Effector memory CD8-positive, alpha-beta T cell (primary cell): ENCODE results near the gene BHLHA9.
A peak's percentile ranks its signal among the peaks of the same experiment; 100 is the strongest.
"Not testable (repeated sequence)": the region's sequence is repeated elsewhere in the genome, so short reads cannot be mapped to it uniquely, and the experiment has no call there.

Source experiments
- ATAC-seq: fragments of 150-1000 bp; cut with Tn5 transposase; replicated peaks from 2 replicates; pipeline ENCODE4 v1.10.0; 2021; ENCODE audit warnings: mild to moderate bottlenecking, moderate library complexity
- DNase-seq, 3 experiments: peaks; one replicate each; pipeline ENCODE4 v3.0.0; 2021
- H3K27ac Mint-ChIP-seq, 2 donors: one replicate each; pipeline ENCODE4 v1.8.0; 2022; ENCODE audit warnings: mild to moderate bottlenecking in 2 of 2, mixed read lengths in 2 of 2, moderate library complexity in 2 of 2
- H3K27me3 Mint-ChIP-seq, 2 donors: one replicate each; pipeline ENCODE4 v1.8.0; 2022; ENCODE audit warnings: mixed read lengths in 2 of 2
- H3K36me3 Mint-ChIP-seq: one replicate; pipeline ENCODE4 v1.8.0; 2022; ENCODE audit warnings: mild to moderate bottlenecking, moderate library complexity, mixed read lengths; ENCODE audit not compliant: insufficient read depth
- H3K4me1 Mint-ChIP-seq, 2 donors: one replicate each; pipeline ENCODE4 v1.8.0; 2022; ENCODE audit warnings: low read depth in 2 of 2, mixed read lengths in 2 of 2
- H3K4me3 Mint-ChIP-seq, 2 donors: one replicate each; pipeline ENCODE4 v1.8.0; 2022; ENCODE audit warnings: mild to moderate bottlenecking in 2 of 2, mixed read lengths in 2 of 2, moderate library complexity in 2 of 2
- H3K9me3 Mint-ChIP-seq, 2 donors: one replicate each; pipeline ENCODE4 v1.8.0; 2022; ENCODE audit warnings: mixed read lengths in 2 of 2

BHLHA9 gene

GRCh38 chr17:1232331-1232730, 37.9 kb upstream of the BHLHA9 start:
- Mint-ChIP-seq H3K4me3 (no peak overlapping the region), H3K9me3 (no peaks in the 10 kb centered on the region), H3K27ac (no peak overlapping the region), H3K4me1 (peaks cover 13 to 15% of the 10 kb centered on the region in 2 donors), H3K27me3 (peaks cover 42 to 61% of the 10 kb centered on the region in 2 donors), H3K36me3 (peaks cover 8% of the 10 kb centered on the region)
- DNase-seq: no peak
- ATAC-seq: no peak

DNA sequence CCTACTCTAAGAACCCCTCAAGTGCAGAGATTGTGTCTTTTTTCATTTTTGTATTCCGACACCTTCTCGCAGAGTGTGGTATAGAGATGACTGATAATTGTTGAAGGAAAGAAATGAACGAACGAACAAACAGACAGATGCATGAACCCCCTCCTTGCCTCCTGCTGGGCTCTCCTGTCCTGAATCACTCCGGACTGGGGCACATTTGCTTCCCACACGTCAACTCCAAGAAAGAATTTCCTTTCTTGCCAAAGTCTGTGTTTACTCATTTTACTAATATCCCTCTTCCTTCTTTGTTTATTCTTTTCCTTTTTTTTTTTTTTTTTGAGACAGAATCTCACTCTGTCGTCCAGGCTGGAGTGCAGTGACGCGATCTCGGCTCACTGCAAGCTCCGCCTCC, 37.5 kb upstream of the BHLHA9 start:
- H3K36me3 Mint-ChIP-seq: peaks cover 8% of the 10 kb centered on the region
- ATAC-seq (no peak), DNase-seq (no peak)
- peaks cover 10 to 12% of the 10 kb centered on the region in 2 donors for H3K4me1 Mint-ChIP-seq
- peak overlapping the region in 1 of 2 donors; percentile 44 for H3K27ac Mint-ChIP-seq
- H3K9me3 Mint-ChIP-seq: no peaks in the 10 kb centered on the region
- H3K4me3 Mint-ChIP-seq: no peak overlapping the region
- peaks cover 39 to 57% of the 10 kb centered on the region in 2 donors for H3K27me3 Mint-ChIP-seq

GRCh38 chr17:1234455-1234854, 35.8 kb upstream of the BHLHA9 start:
- peaks cover 33 to 53% of the 10 kb centered on the region in 2 donors for H3K27me3 Mint-ChIP-seq
- no peak overlapping the region for H3K4me3 Mint-ChIP-seq
- no peak for ATAC-seq
- peaks cover 7 to 10% of the 10 kb centered on the region in 2 donors for H3K4me1 Mint-ChIP-seq
- no peaks in the 10 kb centered on the region for H3K9me3 Mint-ChIP-seq
- no peak overlapping the region for H3K27ac Mint-ChIP-seq
- DNase-seq: no peak
- H3K36me3 Mint-ChIP-seq: peaks cover 5% of the 10 kb centered on the region

DNA sequence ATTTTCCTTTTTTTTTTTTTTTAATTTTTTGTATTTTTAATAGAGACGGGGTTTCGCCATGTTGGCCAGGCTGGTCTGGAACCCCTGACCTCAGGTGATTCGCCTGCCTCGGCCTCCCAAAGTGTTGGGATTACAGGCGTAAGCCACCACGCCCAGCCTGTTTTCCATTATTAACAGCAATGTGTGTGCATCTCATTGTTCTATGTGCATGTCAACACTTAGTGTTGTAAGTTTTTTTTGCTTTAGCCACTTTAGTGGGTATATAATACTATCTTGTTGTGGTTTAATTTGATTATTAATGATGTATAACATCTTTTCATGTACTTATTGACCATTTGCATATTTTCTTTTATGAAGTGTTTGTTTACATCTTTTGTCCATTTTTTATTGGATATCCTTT, 32.8 kb upstream of the BHLHA9 start:
- peaks cover 5% of the 10 kb centered on the region for H3K36me3 Mint-ChIP-seq
- no peak overlapping the region for H3K4me3 Mint-ChIP-seq
- H3K4me1 Mint-ChIP-seq: peaks cover 1 to 3% of the 10 kb centered on the region in 2 donors
- H3K9me3 Mint-ChIP-seq: no peaks in the 10 kb centered on the region
- no peak for ATAC-seq
- no peak for DNase-seq
- no peak overlapping the region for H3K27ac Mint-ChIP-seq
- H3K27me3 Mint-ChIP-seq: peaks cover 30 to 54% of the 10 kb centered on the region in 2 donors

GRCh38 chr17:1239210-1239609, 31.0 kb upstream of the BHLHA9 start:
- no peak overlapping the region for H3K4me3 Mint-ChIP-seq
- H3K9me3 Mint-ChIP-seq: no peaks in the 10 kb centered on the region
- H3K27me3 Mint-ChIP-seq: peaks cover 18 to 39% of the 10 kb centered on the region in 2 donors
- DNase-seq: no peak
- no peak overlapping the region for H3K27ac Mint-ChIP-seq
- H3K4me1 Mint-ChIP-seq: peaks cover 0 to 3% of the 10 kb centered on the region in 2 donors
- H3K36me3 Mint-ChIP-seq: peaks cover 5% of the 10 kb centered on the region
- no peak for ATAC-seq

GRCh38 chr17:1240426-1240825, 29.8 kb upstream of the BHLHA9 start:
- not testable (repeated sequence) for DNase-seq, H3K4me1 Mint-ChIP-seq, H3K9me3 Mint-ChIP-seq, H3K36me3 Mint-ChIP-seq, H3K4me3 Mint-ChIP-seq, H3K27ac Mint-ChIP-seq, ATAC-seq
- H3K27me3 Mint-ChIP-seq: peaks cover 14 to 40% of the 10 kb centered on the region in 2 donors

DNA sequence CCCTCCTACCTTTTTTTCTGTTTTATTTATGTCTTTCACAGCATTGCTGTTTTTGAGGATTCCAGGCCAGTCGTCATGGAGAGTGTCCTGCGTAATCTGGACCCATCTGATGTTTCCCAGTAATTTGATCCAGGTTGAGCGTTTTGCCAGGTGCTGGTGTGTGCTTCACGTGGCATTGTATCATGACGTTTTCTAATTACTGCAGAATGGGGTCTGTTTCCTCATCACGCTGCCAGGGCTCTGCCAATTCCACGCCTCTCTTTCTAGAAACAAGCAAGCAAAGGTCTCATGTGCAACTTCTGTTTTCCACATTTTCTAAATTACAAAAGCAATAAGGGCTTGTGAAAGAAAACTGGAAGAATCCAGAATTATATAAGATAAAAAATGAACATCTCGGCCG, 28.3 kb upstream of the BHLHA9 start:
- H3K4me3 Mint-ChIP-seq: no peak overlapping the region
- H3K4me1 Mint-ChIP-seq: peaks cover 0 to 3% of the 10 kb centered on the region in 2 donors
- no peaks in the 10 kb centered on the region for H3K9me3 Mint-ChIP-seq
- ATAC-seq: no peak
- no peaks in the 10 kb centered on the region for H3K36me3 Mint-ChIP-seq
- no peak for DNase-seq
- no peak overlapping the region for H3K27ac Mint-ChIP-seq
- H3K27me3 Mint-ChIP-seq: peaks cover 14 to 40% of the 10 kb centered on the region in 2 donors

DNA sequence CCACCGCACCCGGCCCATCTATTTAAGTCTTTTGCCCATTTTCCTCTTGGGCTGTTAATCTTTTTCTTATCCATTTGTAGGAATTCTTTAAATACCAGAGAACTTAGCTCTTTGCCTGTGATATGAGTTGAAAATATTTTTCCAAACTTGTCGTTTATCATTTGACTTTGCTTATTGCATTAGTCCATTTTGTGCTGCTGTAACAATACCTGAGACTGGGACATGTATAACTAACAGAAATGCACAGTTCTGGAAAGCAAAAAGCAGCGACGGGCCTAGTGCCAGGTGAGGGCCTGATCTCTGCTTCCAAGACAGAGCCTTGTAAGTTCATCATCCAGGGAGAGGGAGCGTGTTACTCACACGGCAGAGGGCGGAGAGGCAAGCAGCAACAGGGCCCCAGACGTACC, 25.6 kb upstream of the BHLHA9 start:
- Mint-ChIP-seq H3K36me3 (no peaks in the 10 kb centered on the region), H3K27me3 (peaks cover 14 to 34% of the 10 kb centered on the region in 2 donors), H3K4me3 (no peak overlapping the region), H3K4me1 (no peaks in the 10 kb centered on the region), H3K27ac (no peak overlapping the region), H3K9me3 (no peaks in the 10 kb centered on the region)
- no peak for DNase-seq
- no peak for ATAC-seq

GRCh38 chr17:1251866-1252608, 18.2 kb upstream of the BHLHA9 start:
- ATAC-seq: no peak
- peaks cover 9 to 12% of the 10 kb centered on the region in 2 donors for H3K4me1 Mint-ChIP-seq
- no peak overlapping the region for H3K27ac Mint-ChIP-seq
- no peaks in the 10 kb centered on the region for H3K36me3 Mint-ChIP-seq
- no peak for DNase-seq
- H3K27me3 Mint-ChIP-seq: peaks cover 0 to 9% of the 10 kb centered on the region in 2 donors
- H3K9me3 Mint-ChIP-seq: no peaks in the 10 kb centered on the region
- no peak overlapping the region for H3K4me3 Mint-ChIP-seq

- Mint-ChIP-seq H3K9me3 (no peaks in the 10 kb centered on the region), H3K27me3 (peaks cover 0 to 9% of the 10 kb centered on the region in 2 donors), H3K4me3 (no peak overlapping the region), H3K27ac (no peak overlapping the region), H3K36me3 (peaks cover 8% of the 10 kb centered on the region), H3K4me1 (peaks cover 13 to 24% of the 10 kb centered on the region in 2 donors)
- ATAC-seq (no peak), DNase-seq (no peak)
Measured at GRCh38 chr17:1255041-1255440, 15.2 kb upstream of the BHLHA9 start.

DNA sequence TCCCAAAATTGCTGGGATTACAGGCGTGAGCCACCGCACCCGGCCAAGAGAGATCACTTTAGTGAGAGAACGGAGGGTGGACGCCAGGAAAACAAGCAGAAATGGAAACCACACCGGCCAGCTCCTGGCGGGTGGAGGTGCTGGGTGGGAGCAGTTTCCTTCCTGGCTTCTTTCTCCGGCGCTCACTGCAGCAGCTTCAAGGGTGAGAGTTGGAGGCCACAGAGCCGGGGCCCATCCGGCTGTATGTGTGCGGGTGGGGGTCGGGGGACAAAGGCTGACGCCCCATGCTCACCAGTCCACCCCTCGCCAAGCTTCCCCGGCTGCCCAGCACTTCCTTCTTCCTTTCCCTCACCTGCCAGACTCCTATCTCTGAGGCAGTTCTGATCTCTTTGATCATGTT, 13.5 kb upstream of the BHLHA9 start:
- ATAC-seq (no peak), DNase-seq (no peak)
- Mint-ChIP-seq H3K4me1 (peaks cover 13 to 27% of the 10 kb centered on the region in 2 donors), H3K36me3 (peaks cover 8% of the 10 kb centered on the region), H3K9me3 (no peaks in the 10 kb centered on the region), H3K27ac (no peak overlapping the region), H3K4me3 (peak overlapping the region; percentile 52 to 61), H3K27me3 (peaks cover 0 to 5% of the 10 kb centered on the region in 2 donors)

- DNase-seq (no peak), ATAC-seq (no peak)
- H3K27me3 Mint-ChIP-seq: no peaks in the 10 kb centered on the region
- H3K9me3 Mint-ChIP-seq: no peaks in the 10 kb centered on the region
- no peak overlapping the region for H3K27ac Mint-ChIP-seq
- H3K4me3 Mint-ChIP-seq: peak overlapping the region; percentile 25 to 57
- peaks cover 10 to 25% of the 10 kb centered on the region in 2 donors for H3K4me1 Mint-ChIP-seq
- peaks cover 8% of the 10 kb centered on the region for H3K36me3 Mint-ChIP-seq
Measured at GRCh38 chr17:1260086-1260769, 10.0 kb upstream of the BHLHA9 start.

DNA sequence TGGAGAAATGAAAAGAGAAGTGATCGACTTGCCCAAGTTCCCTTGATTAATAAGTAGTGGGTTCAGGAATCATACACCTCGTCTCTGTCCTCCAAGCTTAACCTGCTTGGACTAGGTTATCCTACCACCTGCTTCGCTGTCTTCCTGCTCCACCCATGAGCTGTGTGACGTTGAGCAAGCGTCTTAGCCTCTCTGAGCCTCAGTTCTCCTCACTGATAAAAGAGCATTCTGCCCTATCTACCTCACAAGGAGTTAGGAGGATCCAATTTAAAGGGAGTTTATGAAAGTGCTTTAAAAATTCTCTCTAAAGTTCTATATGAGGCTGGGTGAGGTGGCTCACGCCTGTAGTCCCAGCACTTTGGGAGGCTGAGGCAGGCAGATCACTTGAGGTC, 9.5 kb upstream of the BHLHA9 start:
- H3K4me3 Mint-ChIP-seq: peak overlapping the region; percentile 13 to 25
- H3K4me1 Mint-ChIP-seq: peaks cover 10 to 23% of the 10 kb centered on the region in 2 donors
- ATAC-seq: no peak
- H3K36me3 Mint-ChIP-seq: peaks cover 8% of the 10 kb centered on the region
- H3K27ac Mint-ChIP-seq: peak overlapping the region in 1 of 2 donors; percentile 59
- H3K27me3 Mint-ChIP-seq: no peaks in the 10 kb centered on the region
- no peak for DNase-seq
- H3K9me3 Mint-ChIP-seq: no peaks in the 10 kb centered on the region

DNA sequence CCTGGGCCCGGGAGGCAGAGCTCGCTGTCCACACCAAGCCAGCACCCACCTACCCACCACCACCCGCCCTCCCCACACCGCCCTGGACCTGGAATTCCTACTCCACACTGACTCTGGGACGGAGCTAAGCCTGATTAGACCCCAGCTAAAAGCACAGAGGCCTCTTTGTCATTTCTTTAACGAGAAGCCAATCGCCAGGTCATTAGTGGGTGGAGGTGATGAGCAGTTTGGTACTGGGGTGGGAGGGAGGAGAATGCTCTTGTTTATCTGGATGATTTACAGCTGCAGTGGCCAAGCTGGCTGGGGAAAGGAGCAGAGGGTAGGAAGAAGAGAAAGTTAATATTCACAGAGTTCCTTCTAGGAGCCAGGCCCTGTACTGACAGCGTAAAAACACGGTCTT, 6.0 kb upstream of the BHLHA9 start:
- Mint-ChIP-seq H3K9me3 (no peaks in the 10 kb centered on the region), H3K4me1 (peaks cover 9 to 16% of the 10 kb centered on the region in 2 donors), H3K27ac (no peak overlapping the region), H3K27me3 (peaks cover 0 to 2% of the 10 kb centered on the region in 2 donors), H3K36me3 (peaks cover 12% of the 10 kb centered on the region), H3K4me3 (no peak overlapping the region)
- no peak for DNase-seq
- no peak for ATAC-seq
